NCI-H1105 treated with DMSO at 0.1 percent for 48 hours (cell line): Measurements from ENCODE around the gene IL16.

Source experiments
- DNase-seq: peaks from one replicate; lab custom pipeline; 2025; lab: John Stamatoyannopoulos, UW

IL16 gene

DNA sequence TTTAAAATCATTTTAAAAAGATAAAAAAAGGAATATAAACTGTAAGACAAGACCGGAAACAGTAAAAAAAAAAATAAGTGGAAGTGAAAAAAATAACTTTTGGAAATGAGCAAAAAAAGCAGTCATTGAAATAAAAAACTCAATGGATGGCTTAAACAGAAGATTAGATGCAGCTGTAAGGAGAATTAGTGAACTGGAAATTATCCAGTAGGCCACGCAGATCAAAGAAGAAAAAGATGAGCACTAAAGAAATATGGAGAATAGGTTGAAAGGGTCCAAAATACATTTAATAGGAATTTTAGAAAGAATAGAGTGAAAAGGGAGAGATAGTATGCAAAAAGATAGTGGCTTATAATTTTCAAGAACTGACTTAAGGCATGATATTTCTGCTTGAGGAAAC is 80.3 kb downstream of the IL16 start:
- DNase-seq, result no peak

DNA sequence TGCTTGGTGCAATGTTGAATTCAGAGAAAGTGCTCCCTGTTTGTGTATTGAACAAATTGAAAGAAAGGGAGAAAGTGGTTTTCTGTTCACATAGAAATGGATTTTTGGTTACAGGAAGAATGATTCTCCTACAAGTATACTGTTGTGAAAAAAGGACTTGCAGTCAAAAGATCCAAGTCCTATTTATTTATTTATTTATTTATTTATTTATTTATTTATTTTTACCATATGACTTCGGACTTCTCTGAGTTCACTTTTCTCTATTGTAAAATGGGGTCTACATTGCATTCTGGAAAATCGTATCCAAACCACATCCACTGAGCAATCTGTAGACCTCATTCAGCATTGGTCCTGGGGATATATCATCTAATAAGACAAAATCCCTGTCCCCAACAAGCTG is 81.2 kb downstream of the IL16 start:
- DNase-seq, result no peak

GRCh38 chr15:81278306-81279029 is 81.8 kb downstream of the IL16 start:
- DNase-seq, result no peak

- no peak for DNase-seq
Observed at GRCh38 chr15:81279621-81280485, 83.2 kb downstream of the IL16 start.

DNA sequence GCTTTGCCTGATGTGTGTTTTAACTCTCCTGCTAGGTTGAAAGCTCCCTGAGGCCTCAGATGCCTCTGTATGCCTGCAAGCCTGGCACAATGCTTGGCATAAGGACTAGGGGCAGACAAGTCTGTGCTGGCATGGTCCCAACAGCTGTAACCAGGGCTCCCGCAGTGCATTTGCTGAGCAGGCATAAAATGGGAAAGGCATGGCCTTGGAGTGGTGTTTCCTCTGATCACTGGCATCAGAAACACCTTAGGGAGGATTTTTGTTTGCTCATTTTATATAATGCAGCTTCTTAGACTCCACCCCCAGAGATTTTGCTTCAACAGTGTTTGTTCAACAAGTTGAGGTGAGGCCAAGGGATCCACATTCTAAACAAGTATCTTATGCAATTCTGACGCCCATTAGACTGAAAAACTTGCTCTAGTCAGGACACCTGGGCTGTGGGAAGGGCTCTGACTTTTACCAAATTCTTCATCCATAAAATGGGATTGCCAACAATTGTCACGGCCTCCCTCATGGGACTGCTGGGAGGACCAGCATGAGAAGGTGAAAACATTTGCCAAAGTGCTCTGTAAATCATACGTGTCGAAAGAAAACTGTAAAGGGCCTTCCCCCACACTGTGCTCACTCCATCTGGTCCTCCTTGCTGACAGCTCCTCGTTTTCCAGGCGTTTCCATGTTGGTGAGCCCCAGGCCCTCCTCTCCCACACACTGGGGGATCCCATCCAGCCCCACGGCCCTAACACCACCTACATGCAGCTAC is 84.2 kb downstream of the IL16 start:
- DNase-seq, result no peak

DNA sequence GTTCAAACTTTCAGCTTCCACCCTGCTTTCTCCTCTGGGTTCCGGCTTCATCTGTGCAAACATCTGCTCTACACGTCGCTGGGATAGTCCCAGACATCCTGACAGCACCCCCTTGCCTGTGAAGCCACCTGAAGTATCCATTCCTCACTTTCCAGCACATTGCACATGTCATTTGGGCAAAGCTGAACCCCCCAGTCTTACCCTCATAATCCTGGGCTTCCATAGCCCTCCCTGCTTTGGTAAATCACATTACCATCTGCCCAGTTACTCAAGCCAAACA is 84.7 kb downstream of the IL16 start:
- no peak for DNase-seq

DNA sequence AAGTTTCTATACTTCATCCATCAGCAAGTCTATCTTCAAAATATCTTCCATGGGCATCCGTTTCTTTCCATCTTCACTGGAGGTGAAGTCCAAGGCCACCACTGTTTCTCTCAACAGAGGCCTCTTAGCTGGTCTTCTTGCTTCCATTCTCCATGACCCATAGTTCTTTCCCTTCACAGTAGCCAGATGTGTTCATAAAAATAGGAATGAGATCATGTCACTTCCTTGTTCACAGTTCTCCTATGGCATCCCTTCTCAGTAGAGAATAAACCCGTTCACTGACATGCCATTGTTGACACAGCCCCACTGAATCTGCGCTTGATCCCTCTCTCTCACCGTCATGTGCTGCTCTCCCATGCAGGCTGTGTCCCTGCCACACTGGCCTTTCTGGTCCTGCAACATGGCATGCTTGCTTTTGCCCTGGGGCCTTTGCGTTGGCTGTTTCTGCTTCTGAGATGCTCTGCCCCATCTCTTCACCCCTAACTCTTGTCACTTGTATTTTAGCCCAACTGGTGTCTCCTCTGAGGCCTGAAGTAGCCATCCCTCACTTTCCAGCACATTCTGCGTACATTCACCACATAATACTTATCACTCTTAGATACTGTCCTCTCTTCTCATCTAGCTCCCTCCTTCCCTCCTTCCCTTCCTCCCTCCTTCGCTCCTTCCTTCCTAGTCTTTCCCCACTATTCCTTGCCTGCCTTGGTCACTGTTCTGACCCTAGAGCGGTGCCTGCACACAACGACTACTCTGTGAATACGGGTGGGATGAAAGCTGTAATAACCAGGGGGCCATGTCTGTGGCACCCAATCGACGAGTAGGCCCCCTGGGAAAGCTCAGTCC is 85.3 kb downstream of the IL16 start:
- DNase-seq, result no peak

GRCh38 chr15:81282606-81282895 is 85.9 kb downstream of the IL16 start:
- no peak for DNase-seq

DNA sequence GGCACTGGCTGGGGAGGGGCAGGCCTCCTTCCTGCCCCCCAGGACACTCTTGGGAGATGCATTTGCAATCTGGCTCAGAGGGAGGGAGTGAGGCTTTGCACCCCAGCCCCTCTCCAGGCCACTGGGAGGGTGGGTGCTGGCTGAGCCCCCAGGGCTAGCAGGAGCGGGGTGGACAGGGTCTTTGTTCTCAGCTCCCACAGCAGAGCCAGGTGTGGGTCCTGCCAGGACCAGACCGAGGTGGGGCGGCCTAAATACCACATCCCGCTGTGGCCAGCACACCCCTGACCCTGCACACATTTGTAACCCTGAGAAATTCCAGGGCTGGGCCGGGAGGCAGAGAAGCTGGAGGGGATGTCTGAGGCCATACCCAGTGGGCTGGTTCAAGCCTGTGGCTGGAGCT is 86.2 kb downstream of the IL16 start:
- DNase-seq, result no peak

DNA sequence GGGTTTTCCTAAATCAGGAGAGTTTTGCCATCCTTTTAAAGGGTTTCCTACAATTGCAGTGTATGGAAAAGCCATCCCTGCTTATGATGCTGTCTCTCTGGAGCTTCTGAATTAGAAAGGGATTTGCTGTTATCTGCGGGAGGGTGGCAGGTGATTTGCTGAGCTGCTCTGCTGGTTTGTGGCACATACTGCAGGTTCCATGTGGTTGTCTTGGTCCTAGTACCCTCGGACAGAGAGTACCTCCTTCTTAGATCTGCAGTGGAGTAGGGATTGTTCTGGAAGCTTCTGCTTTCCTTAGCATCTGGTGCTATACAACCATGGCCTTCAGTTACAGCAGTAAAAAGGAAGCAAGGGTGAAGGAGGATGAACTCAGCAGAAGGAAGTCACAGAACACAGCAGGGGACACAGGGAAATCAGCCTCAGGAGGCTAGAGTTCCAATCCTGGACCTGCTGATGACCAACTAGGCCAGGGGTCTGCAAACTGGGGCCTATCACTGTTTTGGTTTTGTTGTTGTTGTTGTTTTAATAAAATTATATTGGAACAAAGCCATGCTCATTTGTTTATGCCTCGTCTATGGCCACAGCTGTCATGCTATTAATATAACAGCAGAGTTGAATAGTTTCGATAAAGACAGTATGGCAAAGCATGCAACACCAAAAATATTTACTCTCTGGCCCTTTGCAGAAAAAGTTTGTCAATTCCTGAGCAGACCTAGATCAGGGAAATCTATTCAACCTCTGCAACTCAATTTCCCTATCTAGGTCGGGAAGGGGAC is 87.8 kb downstream of the IL16 start:
- DNase-seq, result no peak

DNA sequence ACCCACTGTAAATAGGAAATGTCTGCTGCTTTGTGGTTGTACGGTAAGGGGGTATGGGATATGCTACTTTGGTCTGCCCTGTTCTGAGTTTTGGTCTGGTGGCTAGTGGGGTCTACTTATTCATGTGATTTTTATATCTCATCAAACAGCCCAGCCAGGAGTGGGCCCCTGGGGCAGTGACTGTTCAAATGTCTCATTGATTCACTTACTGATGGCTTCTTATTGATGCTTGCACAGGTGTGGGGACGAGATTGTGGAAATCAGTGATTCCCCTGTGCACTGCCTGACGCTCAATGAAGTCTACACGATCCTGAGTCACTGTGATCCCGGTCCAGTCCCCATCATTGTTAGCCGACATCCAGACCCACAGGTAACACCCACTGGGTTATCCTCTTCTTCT is 88.8 kb downstream of the IL16 start:
- DNase-seq, result no peak

GRCh38 chr15:81286621-81287121 is 90.0 kb downstream of the IL16 start:
- no peak for DNase-seq

DNA sequence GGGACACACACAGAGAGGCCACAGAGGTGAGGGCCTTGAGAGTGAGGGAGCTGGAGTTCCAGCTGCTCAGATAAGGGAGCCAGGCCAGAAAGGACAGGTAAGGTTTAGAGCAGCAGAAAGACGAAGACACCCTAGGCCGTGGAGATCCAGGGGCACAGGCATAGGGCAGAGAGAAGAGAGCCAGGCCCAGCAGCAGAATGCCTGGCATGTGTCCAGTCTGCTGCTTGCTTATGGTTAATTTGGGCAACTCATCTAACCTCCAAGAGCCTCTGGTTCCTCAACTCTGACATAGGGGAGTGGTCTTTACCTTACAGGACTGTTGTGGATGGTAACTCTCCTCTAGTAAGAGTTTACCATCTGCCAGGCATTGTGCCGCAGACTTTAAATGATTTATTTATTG is 91.4 kb downstream of the IL16 start:
- no peak for DNase-seq

DNA sequence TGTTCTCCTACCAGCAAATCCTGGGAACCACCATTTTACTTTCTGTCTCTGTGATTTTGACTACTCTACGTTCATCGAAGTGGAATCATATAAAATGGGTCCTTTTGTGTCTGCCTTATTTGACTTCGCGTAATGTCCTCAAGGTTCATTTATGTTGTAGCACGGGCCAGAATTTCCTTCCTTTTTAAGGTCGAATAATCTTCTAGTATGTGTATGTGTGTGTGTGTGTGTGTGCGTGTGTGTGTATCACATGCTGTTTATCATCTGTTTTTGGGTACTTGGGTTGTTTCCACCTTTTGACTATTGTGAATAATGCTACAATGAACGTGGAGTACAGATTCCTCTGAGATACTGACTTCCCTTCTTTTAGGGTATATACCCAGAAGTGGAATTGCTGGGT is 91.9 kb downstream of the IL16 start:
- no peak for DNase-seq

DNA sequence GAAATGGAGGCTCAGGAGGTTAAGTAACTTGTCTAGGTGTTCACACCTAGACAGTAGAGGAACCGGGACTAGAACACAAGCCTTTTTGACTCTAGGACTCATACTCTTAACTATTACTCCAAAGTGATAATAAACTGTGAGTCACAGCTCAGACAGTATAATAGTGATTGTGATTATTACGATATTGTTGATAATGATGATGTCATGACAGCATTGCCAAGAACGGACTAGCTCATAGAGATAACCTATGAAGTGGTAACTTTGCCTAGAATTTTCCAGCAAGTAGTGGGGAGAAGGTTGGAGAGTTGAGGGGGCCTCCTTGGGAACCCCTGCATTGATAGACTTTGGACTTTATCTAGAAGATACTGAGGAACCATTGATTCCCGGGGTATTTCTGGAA is 93.2 kb downstream of the IL16 start:
- no peak for DNase-seq

DNA sequence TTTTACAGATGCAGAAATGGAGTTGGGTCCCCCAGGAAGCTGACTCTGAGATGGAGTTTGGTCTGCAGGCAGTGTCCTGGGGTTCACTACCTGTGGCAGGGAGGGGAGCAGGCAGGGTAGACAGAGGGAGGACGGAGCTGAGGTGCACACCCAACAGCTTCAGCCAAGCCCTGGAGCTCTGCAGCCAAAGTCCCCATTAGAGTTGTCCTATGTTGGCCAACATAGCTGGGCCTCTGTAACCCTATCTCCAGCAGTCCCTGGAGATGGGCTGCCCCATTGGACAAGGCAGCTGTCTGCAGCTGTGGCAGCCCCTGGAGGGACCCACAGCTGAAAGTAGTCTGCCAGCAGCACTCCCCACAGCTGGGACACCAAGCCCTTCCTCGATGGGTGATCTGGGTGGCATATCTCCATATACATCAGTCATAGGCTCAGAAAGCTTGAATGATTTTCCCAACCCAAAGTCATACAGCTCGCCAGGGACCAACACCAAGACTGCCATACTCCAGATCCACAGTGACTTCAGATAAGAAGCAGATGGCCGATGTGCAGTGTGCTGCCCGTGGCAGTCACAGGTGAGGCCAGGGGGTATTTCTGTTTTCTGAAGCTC is 95.3 kb downstream of the IL16 start:
- DNase-seq, result no peak

DNA sequence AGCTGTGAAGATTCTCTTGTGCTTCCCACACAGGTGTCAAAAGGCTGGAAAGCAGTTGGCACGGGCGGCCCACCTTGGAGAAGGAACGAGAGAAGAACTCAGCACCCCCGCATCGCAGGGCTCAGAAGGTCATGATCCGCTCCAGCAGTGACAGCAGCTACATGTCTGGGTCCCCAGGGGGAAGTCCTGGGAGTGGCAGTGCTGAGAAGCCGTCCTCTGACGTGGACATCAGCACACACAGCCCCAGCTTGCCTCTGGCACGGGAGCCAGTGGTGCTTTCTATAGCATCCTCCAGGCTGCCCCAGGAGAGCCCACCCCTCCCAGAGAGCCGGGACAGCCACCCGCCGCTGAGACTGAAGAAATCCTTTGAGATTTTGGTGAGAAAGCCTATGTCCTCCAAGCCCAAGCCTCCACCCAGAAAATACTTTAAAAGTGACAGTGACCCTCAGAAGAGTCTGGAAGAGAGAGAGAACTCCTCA is 95.9 kb downstream of the IL16 start:
- DNase-seq, result no peak

DNA sequence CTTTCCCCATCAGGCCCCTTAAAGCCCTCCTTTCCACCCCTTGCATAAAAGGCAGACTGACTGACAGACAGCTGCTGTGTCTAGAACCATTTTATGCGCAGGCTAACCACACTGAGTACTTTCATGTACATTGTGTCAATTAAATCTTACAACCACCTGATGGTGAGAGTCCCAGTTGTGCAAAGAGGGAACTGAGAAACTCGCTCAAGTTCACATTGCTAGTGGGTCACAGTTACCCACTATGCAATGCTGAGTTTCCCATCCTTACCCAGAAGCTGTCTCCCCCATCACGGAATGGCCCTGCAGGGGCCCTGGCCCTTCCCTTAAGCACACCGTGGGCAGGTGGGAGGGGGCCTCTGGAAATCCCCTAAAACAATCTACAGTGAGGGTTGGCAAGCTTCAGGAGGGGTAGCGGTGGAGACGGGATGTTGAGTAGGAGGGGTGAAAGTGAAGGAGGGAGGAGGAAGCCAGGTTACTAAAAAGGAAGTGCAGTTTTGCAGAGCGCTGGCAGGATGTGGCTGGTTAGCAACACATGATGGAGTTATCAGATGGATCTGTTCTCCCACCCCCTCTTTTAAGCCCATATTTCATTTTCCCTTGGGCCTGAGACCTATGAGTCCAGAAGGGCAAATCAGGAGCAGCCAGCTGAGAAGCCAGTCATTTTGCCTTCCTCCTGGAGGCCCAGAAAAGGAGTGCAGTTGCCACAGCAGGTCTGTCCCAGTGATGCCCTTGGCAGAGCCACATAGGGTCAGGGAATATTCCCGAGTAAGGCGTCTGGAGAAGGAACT is 97.2 kb downstream of the IL16 start:
- DNase-seq, result no peak

GRCh38 chr15:81294516-81294880 is 97.8 kb downstream of the IL16 start:
- DNase-seq, result no peak

- DNase-seq, result no peak
Observed at GRCh38 chr15:81295486-81296121, 98.9 kb downstream of the IL16 start.
